NCI-H1436 treated with DMSO at 0.1 percent for 48 hours (cell line): ENCODE data around the gene TGM3.

Experiments used
- DNase-seq: peaks from one replicate; lab custom pipeline; 2025; lab: John Stamatoyannopoulos, UW

TGM3 gene

DNA sequence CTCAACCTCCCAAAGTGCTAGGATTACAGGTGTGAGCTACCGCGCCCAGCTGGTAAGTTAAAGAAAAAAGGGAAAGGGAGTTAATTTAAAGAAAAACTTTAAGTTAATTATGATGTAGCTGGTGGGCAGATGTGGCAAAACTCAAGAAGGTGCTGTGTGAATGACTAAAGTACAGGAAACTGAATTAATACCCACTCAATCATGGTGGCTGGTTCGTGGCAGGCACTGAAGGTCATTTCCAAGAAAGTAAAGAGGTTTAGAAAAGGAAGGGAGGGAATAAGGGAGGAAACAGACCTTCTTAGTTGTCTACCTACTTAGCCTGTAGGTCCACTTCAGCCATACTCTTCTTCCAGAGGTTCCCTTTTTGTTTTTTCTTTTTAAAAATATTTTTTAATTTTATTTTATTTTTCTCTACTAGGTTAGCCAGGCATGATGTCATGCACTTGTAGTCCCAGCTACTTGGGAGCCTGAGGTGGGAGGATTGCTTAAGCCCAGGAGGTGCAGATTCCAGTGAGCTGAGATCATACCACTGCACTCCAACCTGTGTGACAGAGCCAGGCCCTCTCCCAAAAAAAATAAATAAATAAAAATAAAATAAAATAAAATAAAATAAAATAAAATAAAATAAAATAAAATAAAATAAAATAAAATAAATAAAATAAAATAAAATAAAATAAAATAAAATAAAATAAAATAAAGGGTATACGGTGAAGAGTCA lies 11.9 kb upstream of the TGM3 start:
- no peak for DNase-seq

DNA sequence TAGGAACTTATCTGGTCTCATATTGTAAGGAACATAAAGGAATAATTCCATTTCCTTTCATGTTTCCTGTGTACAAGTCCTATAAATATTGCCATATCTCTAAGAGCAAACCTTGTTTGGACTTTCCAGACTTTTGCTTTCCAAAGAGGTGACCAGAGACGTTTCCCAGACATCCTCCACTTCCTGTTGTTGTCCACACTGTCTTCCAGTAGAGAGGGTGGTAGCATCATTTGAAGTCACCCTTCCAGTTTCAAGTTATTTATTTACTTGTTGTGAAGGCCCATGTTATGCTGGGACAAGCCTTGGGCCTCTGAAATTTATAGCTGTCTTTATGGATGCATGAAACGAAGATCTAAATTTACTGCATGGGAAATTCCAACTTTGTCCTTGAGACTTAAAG lies 10.6 kb upstream of the TGM3 start:
- DNase-seq: no peak

DNA sequence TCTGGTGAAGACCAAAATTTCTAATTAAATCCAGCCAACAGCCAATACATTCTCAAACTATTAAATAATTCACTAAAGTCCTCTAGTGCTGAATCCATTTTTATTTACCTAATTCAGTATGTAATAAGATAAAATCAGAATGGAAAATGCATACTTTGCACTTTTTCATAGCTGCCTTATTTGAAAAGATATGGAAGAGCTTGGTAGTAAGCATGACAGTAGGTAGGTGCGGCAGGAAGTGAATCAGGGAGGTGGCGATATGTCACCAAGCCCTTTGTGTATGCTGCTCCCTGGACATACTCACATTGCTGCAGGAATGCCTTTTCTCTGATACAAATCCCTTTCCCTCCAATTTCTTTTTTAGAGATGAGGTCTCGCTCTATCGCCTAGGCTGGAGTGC lies 10.2 kb upstream of the TGM3 start:
- no peak for DNase-seq

DNA sequence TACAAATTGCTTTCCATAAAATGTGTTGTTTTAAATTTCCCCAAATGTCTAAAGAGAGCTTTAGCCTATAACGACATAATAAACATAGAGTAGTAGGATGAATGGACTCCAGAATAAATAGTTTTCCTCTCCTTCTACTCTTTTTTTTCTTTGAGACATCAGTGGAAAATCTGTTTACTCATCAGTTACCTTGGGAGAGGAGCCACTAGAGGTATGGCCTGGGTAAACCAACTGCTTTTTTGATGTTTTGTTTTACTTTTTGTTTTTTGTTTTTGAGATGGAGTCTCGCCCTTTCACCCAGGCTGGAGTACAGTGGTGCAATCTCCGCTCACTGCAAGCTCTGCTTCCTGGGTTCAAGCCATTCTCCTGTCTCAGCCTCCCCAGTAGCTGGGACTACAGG lies 8.3 kb upstream of the TGM3 start:
- DNase-seq: no peak

DNA sequence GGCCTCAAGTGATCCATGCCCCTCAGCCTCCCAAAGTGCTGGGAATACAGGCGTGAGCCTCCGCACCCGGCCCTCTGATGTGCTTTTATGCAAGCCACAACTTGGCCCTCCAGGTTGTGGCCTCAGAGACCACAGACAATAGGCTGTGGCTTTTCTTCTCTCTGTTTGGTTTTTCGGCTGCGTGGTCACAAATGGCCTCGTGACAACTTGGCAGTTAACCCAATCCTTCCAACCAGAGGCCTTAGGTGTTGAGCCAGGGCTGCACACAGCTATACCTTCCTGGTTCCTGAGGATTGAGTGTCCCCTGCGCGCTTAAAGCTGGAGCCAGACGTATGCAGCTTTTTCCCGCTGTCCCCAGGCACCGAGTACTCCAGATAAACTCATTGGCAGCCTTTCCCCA lies 6.3 kb upstream of the TGM3 start:
- DNase-seq: no peak

DNA sequence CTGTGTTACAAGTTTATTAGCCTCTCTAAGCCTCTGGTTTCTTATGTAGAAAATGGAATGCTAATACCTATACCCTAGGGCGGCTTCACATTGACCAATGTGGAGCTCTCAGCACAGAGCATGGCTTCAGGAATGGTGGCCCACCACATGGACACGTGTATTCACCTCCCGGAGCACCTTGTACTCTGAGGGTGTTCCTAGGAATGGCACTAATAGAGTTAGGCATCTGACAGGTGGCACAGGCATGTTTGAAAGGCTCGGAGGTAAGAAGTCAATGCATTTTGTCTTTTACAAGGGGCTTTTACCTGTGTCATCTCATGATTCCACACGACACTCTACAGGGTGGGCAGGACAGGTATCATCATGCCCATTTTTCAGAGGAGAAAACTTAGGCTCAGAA lies 5.3 kb upstream of the TGM3 start:
- no peak for DNase-seq

DNA sequence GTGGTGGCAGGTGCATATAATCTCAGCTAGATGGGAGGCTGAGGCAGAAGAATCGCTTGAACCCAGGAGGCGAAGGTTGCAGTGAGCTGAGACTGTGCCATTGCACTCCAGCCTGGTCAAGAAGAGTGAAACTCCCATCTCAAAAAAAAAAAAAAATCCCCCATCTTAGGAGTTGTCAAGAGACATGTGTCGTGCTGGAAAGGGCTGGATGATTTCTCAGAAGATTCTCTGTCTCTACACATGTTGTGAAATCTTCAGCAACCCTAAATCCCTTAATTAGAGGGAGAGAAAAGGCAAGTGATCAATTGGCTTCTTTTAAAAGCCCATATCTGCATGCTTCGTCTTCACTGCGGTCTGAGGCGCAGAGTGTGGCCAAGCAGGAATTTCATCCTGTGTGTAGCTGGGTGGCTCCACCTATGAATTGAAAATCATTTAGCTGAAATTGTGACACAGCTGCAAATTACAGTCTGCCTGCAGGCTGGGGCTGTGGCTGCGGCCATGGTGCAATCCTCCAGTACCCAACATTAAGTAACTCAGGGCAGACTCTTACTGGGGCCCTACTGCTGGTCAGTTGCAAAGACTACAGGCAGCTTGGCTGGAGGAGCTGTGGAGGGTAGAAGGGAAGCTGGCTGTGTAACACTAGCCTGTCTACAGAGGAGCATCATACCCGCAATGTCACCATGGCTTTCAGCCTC lies 3.2 kb upstream of the TGM3 start:
- DNase-seq: no peak

DNA sequence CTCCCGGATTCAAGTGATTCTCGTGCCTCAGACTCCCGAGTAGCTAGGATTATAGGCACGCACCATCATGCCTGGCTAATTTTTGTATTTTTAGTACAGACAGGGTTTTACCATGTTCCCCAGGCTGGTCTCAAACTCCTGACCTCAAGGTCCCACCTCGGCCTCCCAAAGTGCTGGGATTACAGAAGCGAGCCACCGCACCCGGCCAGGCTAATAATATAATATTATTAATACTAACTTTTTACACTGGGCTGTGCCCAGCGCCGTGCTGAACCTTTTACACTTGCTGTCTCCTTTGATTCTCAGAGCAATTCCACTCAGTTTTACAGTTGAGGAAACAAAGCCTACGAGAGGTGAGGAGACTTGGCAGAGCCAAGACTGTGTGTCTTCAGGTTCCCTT lies 2.3 kb upstream of the TGM3 start:
- DNase-seq: no peak

DNA sequence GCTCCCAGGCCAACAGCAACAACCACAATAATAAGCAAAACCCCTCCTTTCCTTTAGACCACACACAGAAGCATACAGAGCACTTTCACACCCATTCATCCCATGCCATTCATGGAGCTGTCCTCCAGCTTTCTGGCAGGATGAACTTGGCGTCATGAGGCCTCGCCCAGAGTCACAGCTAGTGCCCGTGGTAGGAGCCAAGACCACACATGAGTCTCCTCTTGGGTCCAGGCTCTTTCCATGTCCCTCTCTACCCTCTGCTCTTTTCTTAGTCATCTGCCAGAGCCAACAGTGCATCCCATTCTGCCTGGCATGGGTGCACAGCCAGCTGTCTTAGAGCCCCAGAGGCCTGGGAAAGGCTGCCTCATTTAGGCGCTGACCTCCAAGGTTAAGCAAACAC lies 1.8 kb upstream of the TGM3 start:
- DNase-seq: no peak

DNA sequence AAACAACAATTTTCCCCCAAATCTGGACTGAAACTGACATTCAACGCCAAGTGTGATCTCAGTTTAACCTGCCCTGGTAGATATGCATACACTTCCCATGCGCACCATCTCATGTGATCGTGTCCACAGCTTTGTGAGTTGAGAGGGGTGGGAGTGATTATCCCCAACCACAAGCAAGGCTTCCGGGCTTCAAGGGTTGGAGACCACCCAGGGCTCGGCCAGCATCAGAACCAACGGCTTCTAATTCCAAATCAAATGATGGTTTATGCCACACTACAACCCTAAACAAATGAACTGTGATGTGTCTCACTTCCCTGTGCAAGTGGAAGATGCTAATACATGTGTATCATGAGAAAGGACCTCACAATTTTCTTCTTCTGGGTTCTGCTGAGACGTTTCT lies 515 bp upstream of the TGM3 start:
- no peak for DNase-seq

DNA sequence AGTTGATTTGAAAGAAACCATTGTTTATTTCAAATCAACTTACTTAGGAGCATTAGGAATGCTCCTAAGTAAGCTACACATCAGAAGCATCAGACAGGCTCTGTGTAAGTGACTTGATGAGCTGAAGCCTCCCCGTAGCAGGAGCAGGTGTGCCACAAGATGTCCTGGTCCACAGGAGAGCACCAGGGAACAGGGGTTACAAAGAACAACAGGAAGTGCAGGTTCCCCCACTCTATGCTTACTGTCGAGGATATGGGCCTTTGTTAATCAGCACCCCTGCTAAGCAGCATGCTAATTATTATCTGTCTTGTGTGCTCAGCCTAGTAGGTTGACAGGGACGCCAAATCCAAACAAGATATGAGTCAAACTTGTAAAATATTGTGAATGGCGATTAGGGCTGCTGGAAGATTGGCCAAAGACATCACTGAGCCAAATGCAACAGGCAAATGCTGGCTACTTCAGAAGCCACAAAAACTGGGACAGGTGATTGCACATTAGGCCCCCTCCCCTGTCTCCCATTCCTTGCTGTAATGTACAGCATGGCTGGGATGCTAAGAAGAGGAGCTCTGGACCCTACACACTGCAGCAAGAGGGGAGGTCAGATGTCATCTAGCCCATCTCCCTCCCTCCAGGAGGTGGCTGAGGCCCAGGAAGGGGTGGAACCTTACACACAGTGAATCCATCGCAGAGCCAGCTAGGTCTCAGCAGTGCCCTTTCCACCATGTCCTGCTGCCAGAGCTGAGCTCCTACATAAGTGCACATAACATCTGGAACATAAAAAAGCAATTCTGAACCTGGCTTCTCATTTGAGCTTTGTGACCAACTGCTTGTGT lies 939 bp downstream of the TGM3 start:
- DNase-seq: no peak

DNA sequence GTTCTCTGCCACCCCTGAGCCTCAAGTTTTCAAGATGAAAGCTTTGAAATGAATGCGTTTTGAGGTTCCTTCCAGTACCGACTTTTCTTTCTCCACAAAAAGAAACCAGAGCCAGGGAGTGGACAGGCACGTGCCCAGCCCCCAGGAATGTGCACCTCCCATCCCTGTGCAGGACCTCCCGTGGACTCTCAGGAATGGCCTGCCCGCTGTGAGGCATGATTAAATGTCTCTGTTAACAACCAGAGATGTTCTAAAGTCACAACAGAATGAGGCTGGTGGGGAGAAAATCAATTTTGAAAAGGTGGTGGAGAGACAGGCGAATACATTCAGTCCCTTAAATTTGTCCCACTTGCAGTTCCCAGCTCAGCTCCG lies 1.5 kb downstream of the TGM3 start:
- DNase-seq: no peak

DNA sequence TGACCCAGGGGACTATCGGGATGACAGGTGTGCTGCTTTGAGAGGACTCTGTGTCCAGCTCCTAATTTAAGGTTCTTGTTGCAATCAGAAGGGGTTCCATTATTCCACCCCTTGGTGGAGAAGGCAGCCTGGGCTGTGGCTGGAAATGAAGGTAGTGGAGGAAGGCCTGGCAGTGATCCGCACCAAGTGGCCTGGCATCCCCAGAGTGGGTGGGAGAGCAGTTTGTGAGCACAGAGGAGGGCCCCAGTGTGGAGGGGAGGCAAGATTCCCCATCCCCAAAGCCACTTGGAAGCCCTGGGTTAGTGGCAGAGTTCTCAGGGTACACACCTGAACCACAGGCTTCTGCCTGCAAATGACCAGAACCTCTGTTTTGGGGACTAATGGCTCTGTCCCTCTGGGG lies 2.3 kb downstream of the TGM3 start:
- DNase-seq: no peak

DNA sequence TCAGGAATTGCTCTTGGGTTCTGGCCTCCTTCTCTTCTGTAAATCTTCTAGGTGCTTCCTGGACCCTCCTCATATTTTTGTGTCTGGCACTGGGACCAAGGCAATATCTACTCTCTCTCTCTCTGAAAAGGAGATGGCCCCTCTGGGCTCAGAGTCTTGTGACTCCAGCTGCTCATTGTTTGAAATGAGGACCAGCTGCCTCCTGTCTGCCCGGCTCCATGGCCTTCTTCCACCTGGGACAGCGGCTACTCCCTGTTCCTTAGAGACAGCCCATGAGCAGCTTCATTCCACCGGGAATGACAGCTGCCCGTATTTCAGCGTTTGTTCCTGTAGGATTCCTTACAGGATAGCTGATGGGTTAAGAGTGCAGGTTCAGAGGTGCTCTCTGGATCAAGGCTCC lies 2.9 kb downstream of the TGM3 start:
- no peak for DNase-seq

DNA sequence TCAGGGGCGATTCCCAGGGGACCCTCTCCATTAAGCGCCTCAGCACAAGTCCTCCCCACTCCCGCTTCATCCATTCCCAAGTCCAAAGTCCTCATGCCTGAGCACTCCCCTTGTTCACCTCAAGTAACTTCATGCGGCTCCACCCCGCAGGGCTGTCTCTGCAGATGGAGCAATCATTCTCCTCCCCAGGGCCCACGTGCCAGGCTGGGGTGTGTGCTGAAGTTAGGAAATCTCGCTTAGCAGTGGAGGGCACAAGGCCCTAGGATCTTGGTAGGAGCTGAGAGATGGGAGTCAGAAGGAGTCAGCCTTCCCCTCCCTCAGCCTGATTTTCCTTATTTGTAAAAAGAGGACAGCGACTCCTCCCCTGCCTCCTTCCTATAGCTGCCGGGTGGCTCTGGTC lies 3.5 kb downstream of the TGM3 start:
- DNase-seq: no peak

DNA sequence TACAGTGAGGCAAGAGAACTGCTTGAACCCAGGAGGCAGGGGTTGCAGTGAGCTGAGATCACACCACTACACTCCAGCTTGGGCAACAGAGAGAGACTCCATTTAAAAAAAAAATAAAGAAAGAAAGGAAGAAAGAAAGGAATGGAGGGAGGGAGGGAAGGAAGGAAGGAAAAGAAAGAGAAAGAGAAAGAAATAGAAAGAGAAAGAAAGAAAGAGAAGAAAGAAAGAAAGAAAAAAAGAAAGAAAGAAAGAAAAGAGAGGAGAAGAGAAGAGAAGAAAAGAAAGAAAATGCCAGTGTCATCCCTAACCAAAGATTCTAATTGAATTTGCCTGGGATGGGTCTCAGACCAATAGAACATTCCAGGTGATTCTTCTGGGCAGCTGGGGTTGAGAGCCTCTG lies 4.2 kb downstream of the TGM3 start:
- no peak for DNase-seq

DNA sequence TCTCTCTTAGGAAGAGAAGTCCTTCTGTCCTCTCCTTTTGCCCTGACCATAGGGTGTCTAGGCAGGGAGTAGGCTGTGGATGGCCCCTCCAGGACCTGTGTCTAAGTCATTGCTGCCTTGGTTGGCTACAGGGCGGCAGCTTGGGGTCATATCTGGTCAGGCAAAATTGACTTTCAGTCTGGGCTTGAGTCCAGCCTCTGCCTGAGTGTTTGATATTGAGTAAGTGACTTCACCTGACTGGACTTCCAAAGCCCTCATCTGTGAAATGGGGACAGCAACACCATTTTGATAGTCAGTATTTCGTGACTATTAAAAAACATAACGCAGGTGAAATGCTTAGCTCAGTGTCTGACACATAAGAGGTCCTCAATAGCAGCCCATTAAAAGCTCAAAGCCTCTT lies 4.6 kb downstream of the TGM3 start:
- no peak for DNase-seq

DNA sequence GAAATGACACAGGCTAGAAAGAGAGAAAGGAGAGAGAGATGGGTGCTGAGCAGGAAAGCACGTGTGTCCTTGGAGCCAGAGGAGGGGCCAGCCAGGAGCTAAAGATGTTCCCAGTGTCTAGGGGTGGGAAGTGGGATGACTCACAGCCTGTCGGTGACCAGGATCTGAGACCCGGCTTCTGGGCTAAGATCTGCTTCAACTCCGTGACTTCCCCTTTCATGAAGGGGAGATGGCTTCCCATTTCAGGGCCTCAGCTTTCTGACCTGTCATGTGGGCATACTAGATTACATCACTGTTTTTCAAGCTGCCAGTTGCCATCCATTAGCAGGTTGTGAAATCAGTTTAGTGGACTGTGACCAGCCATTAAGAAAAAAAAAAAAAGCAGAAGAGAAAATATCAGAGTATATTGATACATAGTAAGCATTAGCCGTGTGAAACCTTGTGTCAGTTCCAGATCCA lies 5.4 kb downstream of the TGM3 start:
- no peak for DNase-seq

DNA sequence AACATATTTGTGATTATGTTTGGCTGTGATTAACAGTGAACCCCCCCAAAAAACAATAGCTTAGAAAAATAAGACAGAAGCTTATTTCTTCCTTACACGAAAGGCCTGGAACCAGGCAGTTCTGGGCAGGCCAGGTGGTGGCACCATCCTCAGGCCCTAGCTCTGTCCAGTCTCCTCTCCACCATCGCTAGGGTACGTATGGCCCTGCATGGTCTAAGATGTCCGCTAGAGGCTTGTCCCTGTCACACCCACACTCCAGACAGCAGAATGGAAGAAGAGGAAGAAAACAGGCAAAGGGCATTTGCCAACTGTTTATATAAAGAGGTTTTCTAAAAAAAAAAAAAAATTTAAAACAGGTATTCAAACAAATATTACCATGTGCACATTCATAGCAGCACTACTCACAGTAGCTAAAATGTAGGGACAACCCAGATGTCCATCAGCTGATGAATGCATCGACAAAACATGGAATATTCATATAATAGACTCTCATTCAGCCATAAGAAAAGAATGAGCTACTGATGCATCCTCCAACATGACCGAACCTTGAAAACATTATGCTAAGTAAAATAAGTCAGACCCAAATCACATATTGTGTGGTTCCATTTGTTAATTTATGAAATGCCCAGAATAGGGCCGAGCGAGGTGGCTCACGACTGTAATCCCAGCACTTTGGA lies 6.7 kb downstream of the TGM3 start:
- DNase-seq: no peak

DNA sequence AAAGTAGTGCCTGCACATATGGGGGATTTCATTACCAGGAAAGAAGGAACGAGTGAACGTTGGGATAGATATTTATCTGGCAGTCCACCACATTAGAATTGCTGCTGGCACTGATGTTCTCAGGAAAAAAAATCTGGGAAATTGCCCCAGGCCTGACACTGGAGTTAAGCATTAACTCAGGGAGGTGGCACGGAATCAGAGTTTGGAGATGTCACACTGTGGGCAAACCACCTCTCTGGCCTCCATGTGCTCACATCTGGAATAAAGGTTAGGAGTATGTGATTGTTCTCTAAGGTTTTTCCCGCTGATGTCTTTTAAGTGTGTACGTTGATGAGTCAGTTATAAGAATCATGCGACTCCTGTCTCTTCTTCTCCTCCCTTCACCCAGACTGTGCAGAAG lies 7.9 kb downstream of the TGM3 start:
- DNase-seq: no peak

DNA sequence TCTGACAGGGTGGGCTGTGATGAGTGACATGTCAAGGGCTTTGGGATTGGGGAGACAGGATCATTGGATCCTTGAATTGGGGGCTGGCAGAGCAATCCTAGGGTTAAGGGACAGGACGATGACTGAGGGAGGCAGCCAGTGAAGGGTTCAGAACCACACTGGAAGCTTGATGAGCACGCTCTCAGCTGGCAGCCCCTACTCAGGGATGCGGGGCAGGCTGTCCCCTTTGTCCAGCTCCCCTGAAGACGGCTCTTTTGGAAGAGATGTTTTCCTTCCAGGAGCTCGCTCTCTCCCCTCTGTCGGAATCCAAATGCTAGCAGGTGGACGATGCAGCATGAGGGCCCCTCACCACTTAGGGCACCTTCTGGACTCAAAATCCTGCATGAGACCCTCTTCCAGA lies 8.4 kb downstream of the TGM3 start:
- DNase-seq: no peak

DNA sequence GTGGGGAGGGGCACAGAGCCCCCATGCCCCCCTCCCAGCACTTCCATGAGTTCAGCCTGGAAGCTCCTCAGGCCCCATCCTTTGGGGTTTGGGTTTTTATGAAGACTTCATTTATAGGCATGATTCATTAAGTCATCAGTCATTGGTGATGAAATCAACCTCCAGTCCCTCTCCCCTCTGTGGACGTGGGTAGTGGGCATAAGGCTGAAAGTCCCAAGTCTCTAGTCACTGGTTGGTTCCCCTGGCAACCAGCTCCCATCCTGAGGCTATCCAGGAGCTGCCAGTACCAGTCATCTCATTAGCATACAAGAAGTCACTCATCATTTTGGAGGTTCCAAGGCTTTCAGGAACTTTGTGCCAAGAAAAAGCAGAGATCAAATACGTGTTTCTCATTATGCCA lies 9.2 kb downstream of the TGM3 start:
- DNase-seq: no peak

DNA sequence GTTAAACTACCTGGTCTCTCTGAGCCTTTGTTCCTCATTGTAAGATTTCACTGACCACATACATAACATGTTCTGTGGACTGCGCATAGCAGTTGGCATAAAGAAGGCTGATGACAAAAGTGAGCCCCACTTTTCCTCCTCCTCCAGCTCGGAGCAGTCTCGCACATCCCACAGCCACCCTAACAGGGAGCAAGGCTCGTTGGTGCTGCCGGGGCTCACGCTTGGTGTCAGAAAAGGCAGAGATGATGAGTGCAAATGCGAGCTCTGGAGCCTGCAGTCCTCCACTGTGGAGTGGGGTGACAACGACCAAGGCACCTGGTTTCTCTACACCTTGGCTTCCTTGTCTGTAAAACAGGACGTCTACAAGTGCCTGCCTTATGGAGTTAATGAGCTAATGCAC lies 9.7 kb downstream of the TGM3 start:
- peak; percentile 63 for DNase-seq
